ENCODE data around the gene DSCAML1. TPM values are rescaled to one million over a fixed set of nuclear protein-coding genes. Genes with fewer than 3 reads are reported as not detected.

Gene DSCAML1
- total RNA-seq, 1 experiment from 2014 or later: 0.15 TPM

DNA sequence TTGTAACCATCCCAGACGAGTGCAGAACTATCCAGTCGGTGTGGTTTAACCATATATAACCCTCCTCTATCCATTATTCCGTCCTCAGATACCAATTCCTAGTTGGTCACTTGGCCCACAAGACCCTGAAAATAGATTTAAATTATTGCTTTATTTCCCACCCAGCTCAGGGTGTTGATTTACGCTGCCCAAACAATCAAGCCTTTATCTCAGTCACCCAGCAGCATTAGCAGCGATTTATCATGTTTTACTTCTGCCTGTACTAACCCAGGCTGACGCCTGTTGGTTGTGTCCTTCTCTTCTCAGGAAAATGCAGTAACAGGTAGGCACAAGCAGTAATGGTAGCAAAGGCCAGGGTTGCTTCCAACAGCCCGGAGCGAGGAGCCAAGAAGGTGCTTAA lies 81.2 kb downstream of the DSCAML1 start:
- peaks cover 3% of the 10 kb centered on the region for H3K23me2 ChIP-seq (ENCODE audit: insufficient read length, low read depth, low read length, poor library complexity, severe bottlenecking)
- H2BK12ac ChIP-seq (ENCODE audit: insufficient read length, low read depth, low read length): no peak overlapping the region
- no peak overlapping the region for H3K4me3 Mint-ChIP-seq
- H4K20me1 ChIP-seq (ENCODE audit: control insufficient read depth, insufficient read depth, insufficient read length): no peaks in the 10 kb centered on the region
- H2BK20ac ChIP-seq (ENCODE audit: low read depth, low read length, poor library complexity, severe bottlenecking): no peak overlapping the region
- no peaks in the 10 kb centered on the region for H3K9me3 ChIP-seq (ENCODE audit: control insufficient read depth, low read depth, low read length)
- H4K5ac ChIP-seq (ENCODE audit: insufficient read length, low read depth, low read length): no peak overlapping the region
- peaks cover 9% of the 10 kb centered on the region for H3K27me3 Mint-ChIP-seq (ENCODE audit: low read depth)
- no peak overlapping the region for H3K27ac ChIP-seq (ENCODE audit: insufficient read length, low read depth, low read length)
- TF ChIP-seq, protein P1, sequence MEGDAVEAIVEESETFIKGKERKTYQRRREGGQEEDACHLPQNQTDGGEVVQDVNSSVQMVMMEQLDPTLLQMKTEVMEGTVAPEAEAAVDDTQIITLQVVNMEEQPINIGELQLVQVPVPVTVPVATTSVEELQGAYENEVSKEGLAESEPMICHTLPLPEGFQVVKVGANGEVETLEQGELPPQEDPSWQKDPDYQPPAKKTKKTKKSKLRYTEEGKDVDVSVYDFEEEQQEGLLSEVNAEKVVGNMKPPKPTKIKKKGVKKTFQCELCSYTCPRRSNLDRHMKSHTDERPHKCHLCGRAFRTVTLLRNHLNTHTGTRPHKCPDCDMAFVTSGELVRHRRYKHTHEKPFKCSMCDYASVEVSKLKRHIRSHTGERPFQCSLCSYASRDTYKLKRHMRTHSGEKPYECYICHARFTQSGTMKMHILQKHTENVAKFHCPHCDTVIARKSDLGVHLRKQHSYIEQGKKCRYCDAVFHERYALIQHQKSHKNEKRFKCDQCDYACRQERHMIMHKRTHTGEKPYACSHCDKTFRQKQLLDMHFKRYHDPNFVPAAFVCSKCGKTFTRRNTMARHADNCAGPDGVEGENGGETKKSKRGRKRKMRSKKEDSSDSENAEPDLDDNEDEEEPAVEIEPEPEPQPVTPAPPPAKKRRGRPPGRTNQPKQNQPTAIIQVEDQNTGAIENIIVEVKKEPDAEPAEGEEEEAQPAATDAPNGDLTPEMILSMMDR (conservative IDR thresholded peaks at IDR 0.05): no peak
- H2AK5ac ChIP-seq (ENCODE audit: insufficient read length, low read length): no peak overlapping the region
- H3K23ac ChIP-seq (ENCODE audit: insufficient read length, low read depth, low read length): no peak overlapping the region
- H3K4ac ChIP-seq (ENCODE audit: low read depth, low read length): no peak overlapping the region
- no peak overlapping the region for H3K18ac ChIP-seq (ENCODE audit: insufficient read length, low read depth, low read length)
- no peak overlapping the region for H2BK120ac ChIP-seq (ENCODE audit: low read depth, low read length, poor library complexity, severe bottlenecking)
- H3K9ac ChIP-seq (ENCODE audit: extremely low read depth, insufficient read length, low read length): no peak overlapping the region
- no peak overlapping the region for H3T11ph ChIP-seq (ENCODE audit: low read length)
- no peak overlapping the region for H3K56ac ChIP-seq (ENCODE audit: insufficient read length, low read depth, low read length)
- H3K9me3 Mint-ChIP-seq: no peaks in the 10 kb centered on the region
- no peak overlapping the region for H2BK5ac ChIP-seq (ENCODE audit: insufficient read length, low read length)
- no peak overlapping the region; a peak in 1 of 7 replicates for H3K27ac Mint-ChIP-seq
- no peak overlapping the region for H4K91ac ChIP-seq (ENCODE audit: insufficient read length, low read depth, low read length)
- H2AFZ ChIP-seq (ENCODE audit: low read length): no peak overlapping the region
- no peaks in the 10 kb centered on the region for H3K79me2 ChIP-seq (ENCODE audit: insufficient read depth, low read length)
- H3K4me1 Mint-ChIP-seq: peaks cover 44 to 55% of the 10 kb centered on the region in 2 experiments
- no CpG with 5 or more reads among the region's 8 CpGs for WGBS (ENCODE audit: extremely low coverage, insufficient read length, low lambda C conversion rate)
- no peaks in the 10 kb centered on the region for H3K79me1 ChIP-seq (ENCODE audit: insufficient read depth, low read depth, low read length, poor library complexity, severe bottlenecking)
- H3K36me3 Mint-ChIP-seq (ENCODE audit: insufficient read depth in 1 of 3, low read depth in 3 of 3): no peaks in the 10 kb centered on the region
- no peak overlapping the region for H2BK15ac ChIP-seq (ENCODE audit: low read depth, low read length)
- no peak overlapping the region for H4K8ac ChIP-seq (replicated peaks; ENCODE audit: insufficient read length, low read depth, low read length)
- H3K4me1 ChIP-seq (ENCODE audit: insufficient read depth, low read length): peaks cover 6% of the 10 kb centered on the region; the same call in 1 of the 2 replicates
- H3K14ac ChIP-seq (ENCODE audit: insufficient read depth, low read length): no peak overlapping the region
- no peak overlapping the region for H3K4me2 ChIP-seq (ENCODE audit: insufficient read depth, insufficient read length, low read length)
- H3K27me3 ChIP-seq (ENCODE audit: insufficient read depth, low read length): peaks cover 2% of the 10 kb centered on the region; the same call in 1 of the 2 replicates
- DNase-seq: no peak

Data from H9 (cell line).